CD14-positive monocyte (primary cell): Measurements from ENCODE around the gene HEATR1. TPM values are rescaled to one million over a fixed set of nuclear protein-coding genes. Genes with fewer than 3 reads are reported as not detected.

Experiments
- DNase-seq, 3 donors: peaks; one replicate each; pipeline ENCODE4 v3.0.0-alpha.2; 2011 to 2022
- H2AFZ ChIP-seq: 2 replicates; pipeline ENCODE4 v1.6.0; 2012; ENCODE audit warnings: mild to moderate bottlenecking, low read depth, low read length, inconsistent platforms; ENCODE audit not compliant: insufficient read depth, poor library complexity, severe bottlenecking
- H3K27ac ChIP-seq, 2 donors: 1 replicate in 1 of 2; 2 replicates in 1 of 2; pipeline ENCODE4 v1.5.1; 2012 to 2013; ENCODE audit warnings: low read length in 2 of 2, control low read depth in 1 of 2, inconsistent platforms in 1 of 2, low read depth in 1 of 2, mild to moderate bottlenecking in 1 of 2
- H3K27me3 ChIP-seq, 2 donors: one replicate each; pipeline versions ENCODE4 v1.6.0 to v1.6.1; 2011 to 2013; ENCODE audit warnings: low read length in 2 of 2; ENCODE audit not compliant: control insufficient read depth in 2 of 2, insufficient read depth in 2 of 2
- H3K36me3 ChIP-seq, 2 donors: replicated peaks in 1 of 2; 1 replicate in 1 of 2; 2 replicates in 1 of 2; pipeline versions ENCODE4 v1.5.1 to v1.6.1; 2012 to 2013; ENCODE audit warnings: low read length in 2 of 2, control low read depth in 1 of 2, inconsistent platforms in 1 of 2, mild to moderate bottlenecking in 1 of 2; ENCODE audit not compliant: insufficient read depth in 2 of 2, control insufficient read depth in 1 of 2
- H3K4me1 ChIP-seq, 2 donors: 1 replicate in 1 of 2; 2 replicates in 1 of 2; pipeline versions ENCODE4 v1.5.1 to v1.6.1; 2012 to 2013; ENCODE audit warnings: low read length in 2 of 2, control low read depth in 1 of 2, inconsistent platforms in 1 of 2, mild to moderate bottlenecking in 1 of 2, moderate library complexity in 1 of 2; ENCODE audit not compliant: insufficient read depth in 2 of 2, control insufficient read depth in 1 of 2
- H3K4me2 ChIP-seq: replicated peaks from 2 replicates; pipeline ENCODE3; 2012; ENCODE audit warnings: low read length, moderate library complexity, mild to moderate bottlenecking; ENCODE audit not compliant: poor library complexity, severe bottlenecking; ENCODE audit errors: extremely low read depth
- H3K4me3 ChIP-seq, 3 experiments: fragments of 200-600 bp in 1 of 3; sonication (generic) in 1 of 3; replicated peaks in 1 of 3; 1 replicate in 2 of 3; 2 replicates in 1 of 3; pipeline ENCODE4 v1.5.1; 2011 to 2013; ENCODE audit warnings: low read length in 3 of 3, mild to moderate bottlenecking in 3 of 3, control low read depth in 2 of 3, low read depth in 2 of 3, inconsistent platforms in 1 of 3, moderate library complexity in 1 of 3
- H3K79me2 ChIP-seq: 2 replicates; pipeline ENCODE4 v1.6.0; 2012; ENCODE audit warnings: mild to moderate bottlenecking, control low read depth, inconsistent platforms, low read length, moderate library complexity; ENCODE audit not compliant: insufficient read depth
- H3K9ac ChIP-seq: 2 replicates; pipeline ENCODE4 v1.6.0; 2017; ENCODE audit warnings: low read length, mild to moderate bottlenecking; ENCODE audit not compliant: insufficient read depth, poor library complexity, severe bottlenecking
- H3K9me3 ChIP-seq, 2 donors: replicated peaks in 1 of 2; 1 replicate in 1 of 2; 2 replicates in 1 of 2; pipeline versions ENCODE4 v1.5.1 to v1.6.1; 2012 to 2013; ENCODE audit warnings: low read length in 2 of 2, control low read depth in 1 of 2; ENCODE audit not compliant: control insufficient read depth in 1 of 2, insufficient read depth in 1 of 2
- H4K20me1 ChIP-seq: 2 replicates; pipeline ENCODE4 v1.6.0; 2012; ENCODE audit warnings: mild to moderate bottlenecking, low read length, control low read depth, moderate library complexity; ENCODE audit not compliant: insufficient read depth
- H3K27ac Mint-ChIP-seq, 7 donors: one replicate each; pipeline ENCODE4 v1.8.0; 2020; ENCODE audit warnings: mild to moderate bottlenecking in 7 of 7, mixed read lengths in 7 of 7, moderate library complexity in 6 of 7, inconsistent platforms in 2 of 7
- H3K27me3 Mint-ChIP-seq, 3 donors: one replicate each; pipeline ENCODE4 v1.8.0; 2021 to 2022; ENCODE audit warnings: low read depth in 3 of 3, mild to moderate bottlenecking in 3 of 3, mixed read lengths in 3 of 3, moderate library complexity in 3 of 3, inconsistent platforms in 1 of 3
- H3K36me3 Mint-ChIP-seq, 2 donors: one replicate each; pipeline ENCODE4 v1.8.0; 2020; ENCODE audit warnings: mixed read lengths in 2 of 2, inconsistent platforms in 1 of 2, mild to moderate bottlenecking in 1 of 2
- H3K4me1 Mint-ChIP-seq: one replicate; pipeline ENCODE4 v1.8.0; 2020; ENCODE audit warnings: mild to moderate bottlenecking, mixed read lengths
- H3K4me3 Mint-ChIP-seq, 2 donors: one replicate each; pipeline ENCODE4 v1.8.0; 2020; ENCODE audit warnings: mild to moderate bottlenecking in 2 of 2, mixed read lengths in 2 of 2, moderate library complexity in 1 of 2
- H3K9me3 Mint-ChIP-seq, 7 donors: one replicate each; pipeline ENCODE4 v1.8.0; 2020 to 2022; ENCODE audit warnings: mixed read lengths in 7 of 7, mild to moderate bottlenecking in 6 of 7, moderate library complexity in 6 of 7, inconsistent platforms in 2 of 7
- WGBS: methylation state at CpG from one replicate; pipeline ENCODE4 v1.1.5; 2013; ENCODE audit warnings: missing lambda C conversion rate; ENCODE audit not compliant: insufficient coverage; 5-methylcytosine and 5-hydroxymethylcytosine counted together
- intact Hi-C, 2 donors: fragments of 100-400 bp; cut with micrococcal nuclease; formaldehyde crosslinking; loops; one replicate each; pipeline versions ENCODE4 v1.15.0 to v1.15.1; 2023
- polyA plus RNA-seq, 3 donors: library from polyadenylated mRNA; depleted of rRNA in 1 of 3; unstranded in 2 of 3; stranded (reverse) in 1 of 3; fragments of 300-500 nt in 2 of 3; fragments of >200 nt in 1 of 3; fragmentation: Illumina TruSeq in 2 of 3; gene quantifications; 1 replicate in 2 of 3; 2 replicates in 1 of 3; pipeline ENCODE4 v1.2.3, GENCODE V29; 2012 to 2021
- TF ChIP-seq, protein P1 (sequence below): fragments of 200-600 bp; IDR thresholded peaks from one replicate; pipeline ENCODE4 v1.8.0; 2022; ENCODE audit warnings: antibody characterized with exemption, mild to moderate bottlenecking

HEATR1 gene
- polyA plus RNA-seq, 3 donors, result 2.8 to 4.2 (median 3.7) TPM

DNA sequence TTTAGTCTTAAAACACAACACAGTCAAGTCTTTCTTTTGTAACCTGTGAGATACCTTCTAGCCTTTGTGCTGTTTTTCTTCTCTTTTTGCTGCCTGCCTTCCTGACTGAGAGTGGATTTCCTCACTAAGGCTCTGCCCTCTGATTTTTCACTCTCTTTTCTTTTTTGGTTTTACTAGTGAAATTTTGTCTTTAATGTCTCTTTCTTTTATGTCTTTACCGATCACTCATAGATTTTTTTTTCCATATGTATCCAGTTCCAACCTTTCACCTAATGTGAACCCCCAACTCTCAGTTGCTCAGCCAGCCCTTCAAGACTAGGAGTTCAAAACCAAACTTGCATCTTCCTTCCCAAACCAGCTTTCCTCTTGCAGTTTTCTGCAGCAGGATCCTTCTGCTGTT lies 74.0 kb downstream of the HEATR1 start:
- Histone ChIP-seq H3K79me2 (peaks cover 87% of the 10 kb centered on the region), H3K27ac (peak overlapping the region in 1 of 2 donors; percentile 34), H3K36me3 (peaks cover 46 to 66% of the 10 kb centered on the region in 2 donors), H3K9ac (no peak overlapping the region), H3K4me3 (no peak overlapping the region), H4K20me1 (peaks cover 80% of the 10 kb centered on the region), H3K9me3 (no peaks in the 10 kb centered on the region), H3K4me2 (no peak overlapping the region), H2AFZ (no peak overlapping the region), H3K4me1 (peaks cover 9 to 18% of the 10 kb centered on the region in 2 donors), H3K27me3 (no peaks in the 10 kb centered on the region)
- WGBS, result 80% methylated on average over 1 of the region's 1 CpG
- no peaks in the 10 kb centered on the region for H3K9me3 Mint-ChIP-seq
- TF ChIP-seq, protein P1, sequence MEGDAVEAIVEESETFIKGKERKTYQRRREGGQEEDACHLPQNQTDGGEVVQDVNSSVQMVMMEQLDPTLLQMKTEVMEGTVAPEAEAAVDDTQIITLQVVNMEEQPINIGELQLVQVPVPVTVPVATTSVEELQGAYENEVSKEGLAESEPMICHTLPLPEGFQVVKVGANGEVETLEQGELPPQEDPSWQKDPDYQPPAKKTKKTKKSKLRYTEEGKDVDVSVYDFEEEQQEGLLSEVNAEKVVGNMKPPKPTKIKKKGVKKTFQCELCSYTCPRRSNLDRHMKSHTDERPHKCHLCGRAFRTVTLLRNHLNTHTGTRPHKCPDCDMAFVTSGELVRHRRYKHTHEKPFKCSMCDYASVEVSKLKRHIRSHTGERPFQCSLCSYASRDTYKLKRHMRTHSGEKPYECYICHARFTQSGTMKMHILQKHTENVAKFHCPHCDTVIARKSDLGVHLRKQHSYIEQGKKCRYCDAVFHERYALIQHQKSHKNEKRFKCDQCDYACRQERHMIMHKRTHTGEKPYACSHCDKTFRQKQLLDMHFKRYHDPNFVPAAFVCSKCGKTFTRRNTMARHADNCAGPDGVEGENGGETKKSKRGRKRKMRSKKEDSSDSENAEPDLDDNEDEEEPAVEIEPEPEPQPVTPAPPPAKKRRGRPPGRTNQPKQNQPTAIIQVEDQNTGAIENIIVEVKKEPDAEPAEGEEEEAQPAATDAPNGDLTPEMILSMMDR, result no peak
- H3K27ac Mint-ChIP-seq, result peak overlapping the region in 5 of 7 donors; percentile 11 to 66 (median 47)
- intact Hi-C loops, result no loop called here
- H3K4me3 Mint-ChIP-seq, result no peak overlapping the region
- H3K4me1 Mint-ChIP-seq, result peaks cover 27% of the 10 kb centered on the region
- peaks cover 48 to 67% of the 10 kb centered on the region in 2 donors for H3K36me3 Mint-ChIP-seq
- no peaks in the 10 kb centered on the region for H3K27me3 Mint-ChIP-seq
- no peak for DNase-seq

DNA sequence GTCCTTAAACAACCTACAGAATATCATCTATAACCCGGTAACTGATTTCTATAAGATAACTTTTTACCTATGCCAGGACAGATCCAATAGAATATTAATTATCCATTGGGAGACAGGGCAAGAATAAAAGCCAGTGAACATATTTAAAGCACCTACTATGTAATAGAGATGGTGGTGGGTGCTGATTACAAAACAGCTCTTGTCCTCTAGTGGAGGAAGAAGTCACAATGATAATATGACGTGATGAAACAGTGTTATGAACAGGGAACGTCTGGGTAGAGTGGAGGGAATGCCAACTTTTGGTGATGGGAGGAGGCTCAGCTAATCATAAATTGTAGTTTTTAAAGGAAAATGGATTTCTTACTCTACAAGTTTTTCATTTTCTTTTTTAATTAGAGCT lies 78.2 kb downstream of the HEATR1 start:
- DNase-seq, result peak in 1 of 3 donors; percentile 18
- Mint-ChIP-seq H3K36me3 (peaks cover 25 to 38% of the 10 kb centered on the region in 2 donors), H3K4me3 (no peak overlapping the region), H3K27ac (peak overlapping the region in 5 of 7 donors; percentile 10 to 54 (median 23)), H3K4me1 (peaks cover 43% of the 10 kb centered on the region), H3K9me3 (no peaks in the 10 kb centered on the region), H3K27me3 (no peaks in the 10 kb centered on the region)
- Histone ChIP-seq H2AFZ (no peak overlapping the region), H3K9me3 (no peaks in the 10 kb centered on the region), H4K20me1 (peaks cover 43% of the 10 kb centered on the region), H3K9ac (no peak overlapping the region), H3K79me2 (peaks cover 72% of the 10 kb centered on the region), H3K36me3 (peaks cover 26 to 33% of the 10 kb centered on the region in 2 donors), H3K4me3 (no peak overlapping the region), H3K4me1 (peaks cover 21 to 34% of the 10 kb centered on the region in 2 donors), H3K27me3 (no peaks in the 10 kb centered on the region), H3K27ac (peak overlapping the region in 1 of 2 donors; percentile 22), H3K4me2 (no peak overlapping the region)
- TF ChIP-seq, protein P1, result no peak
- WGBS, result 27% methylated on average over 2 of the region's 3 CpGs
- intact Hi-C loops, result loop anchor here (10.0 kb wide), 2 partner anchors 241 to 421 kb away; partner anchors contain the start of gene ERO1B (in 1 of the 2)
